GM21576 (cell line): ENCODE measurements around the gene HRK.
"Not testable (repeated sequence)": the region's sequence is repeated elsewhere in the genome, so short reads cannot be mapped to it uniquely, and the experiment has no call there.

ENCODE experiments used
- ATAC-seq: cut with Tn5 transposase; IDR thresholded peaks from one replicate; pipeline ENCODE4 v1.9.1; 2021; ENCODE audit warnings: mild to moderate bottlenecking, moderate library complexity; ENCODE audit not compliant: unreplicated experiment

HRK gene

DNA sequence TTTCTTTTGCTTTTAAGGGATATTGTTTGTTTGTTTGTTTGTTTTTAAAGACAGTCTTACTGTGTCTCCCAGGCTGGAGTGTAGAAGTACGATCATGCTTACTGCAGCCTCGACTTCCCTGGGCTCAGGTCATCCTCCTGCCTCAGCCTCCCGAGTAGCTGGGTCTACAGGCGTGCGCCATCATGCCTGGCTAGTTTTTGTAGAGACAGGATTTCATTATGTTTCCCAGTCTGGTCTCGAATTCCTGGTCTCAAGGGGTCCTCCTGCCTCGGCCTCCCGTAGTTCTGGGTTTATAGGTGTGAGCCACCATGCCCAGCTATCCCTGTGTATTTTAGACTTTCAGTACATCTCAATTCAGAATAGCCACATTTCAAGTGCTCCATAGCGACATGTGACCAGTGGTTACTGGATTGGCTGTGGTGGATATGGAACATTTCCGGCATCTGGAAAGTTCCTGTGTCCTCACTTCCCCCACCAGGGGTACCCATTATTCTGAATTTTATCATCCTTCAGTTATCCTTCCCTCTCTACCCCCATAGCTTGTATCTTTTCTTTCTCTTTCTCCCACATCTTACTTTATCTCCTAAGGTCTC, 61.1 kb downstream of the HRK start:
- ATAC-seq = no peak

GRCh38 chr12:116818948-116819832, 62.1 kb downstream of the HRK start:
- ATAC-seq = peak; percentile 84

DNA sequence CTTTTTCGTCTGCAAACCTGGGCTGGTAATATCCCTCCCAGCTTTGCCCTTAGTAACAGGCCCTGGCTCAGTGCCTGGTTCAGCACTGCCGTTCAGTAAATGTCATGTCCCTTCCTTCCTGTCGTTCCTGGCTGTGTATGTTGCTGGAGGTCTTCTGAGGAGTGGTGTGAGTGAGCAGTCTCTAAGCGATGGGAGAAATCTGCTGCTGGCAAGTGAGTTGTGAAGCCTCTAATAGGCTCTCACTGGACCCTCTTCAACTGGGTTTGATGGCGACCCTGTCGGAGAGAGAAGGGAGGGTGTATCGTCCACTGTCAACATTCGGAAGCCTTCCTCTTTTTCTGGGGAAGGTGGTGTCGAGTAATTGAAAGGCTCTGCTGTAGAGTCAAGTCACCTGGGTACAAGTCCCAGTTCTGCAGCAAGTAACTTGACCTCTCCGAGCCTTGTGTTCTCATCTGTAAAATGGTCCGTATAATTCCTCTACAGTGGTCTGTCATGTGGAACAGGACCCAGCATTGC, 62.8 kb downstream of the HRK start:
- no peak for ATAC-seq

DNA sequence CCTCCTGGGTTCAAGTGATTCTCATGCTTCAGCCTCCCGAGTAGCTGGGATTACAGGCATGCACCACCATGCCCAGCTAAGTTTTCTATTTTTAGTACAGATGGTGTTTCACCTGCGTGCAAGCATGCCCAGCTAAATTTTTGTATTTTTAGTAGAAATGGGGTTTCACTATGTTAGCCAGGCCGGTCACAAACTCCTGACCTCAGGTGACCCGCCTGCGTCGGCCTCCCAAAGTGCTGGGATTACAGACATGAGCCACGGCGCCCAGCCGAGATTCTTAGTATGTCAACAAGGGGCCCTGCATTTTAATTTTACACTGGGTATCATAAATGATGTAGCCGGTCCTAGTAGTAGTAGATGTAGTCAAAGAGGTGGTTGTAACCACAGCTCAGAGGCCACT, 66.5 kb downstream of the HRK start:
- not testable (repeated sequence) for ATAC-seq

DNA sequence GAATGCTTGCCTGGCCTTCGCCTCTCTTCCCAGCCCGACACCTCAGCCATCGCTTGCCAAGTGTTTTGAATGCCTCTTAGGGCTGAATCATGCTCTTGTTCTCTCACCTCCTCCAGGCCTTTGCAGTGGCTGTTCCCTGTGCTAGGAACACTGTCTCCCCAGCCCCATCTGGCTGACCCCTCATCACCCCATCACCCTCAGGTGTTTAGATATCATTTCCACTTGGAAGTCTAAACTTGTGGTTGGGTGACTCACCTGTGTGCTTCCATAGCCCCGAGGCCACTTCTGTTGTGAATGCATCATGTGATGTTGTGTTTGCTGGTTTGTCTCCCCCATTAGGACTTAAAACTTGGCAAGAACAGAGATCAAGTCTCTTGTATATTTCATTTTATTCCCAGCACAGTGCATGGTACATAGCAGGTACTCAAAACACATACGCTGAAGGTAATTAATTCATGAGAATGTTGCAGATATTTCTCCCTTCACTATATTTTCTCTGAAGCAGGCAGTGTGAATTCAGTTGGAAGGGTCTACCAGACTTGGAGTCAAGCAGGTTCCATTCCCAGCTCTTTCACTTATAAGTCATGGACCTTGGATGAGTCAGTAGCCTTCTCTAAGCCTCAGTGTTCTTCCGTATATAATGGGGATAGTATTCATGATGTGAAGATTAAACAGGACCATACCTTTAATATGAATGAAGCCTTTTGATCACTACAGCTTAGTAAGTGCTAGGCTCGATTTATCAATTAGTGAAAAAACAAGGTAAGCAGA, 67.8 kb downstream of the HRK start:
- ATAC-seq = no peak

DNA sequence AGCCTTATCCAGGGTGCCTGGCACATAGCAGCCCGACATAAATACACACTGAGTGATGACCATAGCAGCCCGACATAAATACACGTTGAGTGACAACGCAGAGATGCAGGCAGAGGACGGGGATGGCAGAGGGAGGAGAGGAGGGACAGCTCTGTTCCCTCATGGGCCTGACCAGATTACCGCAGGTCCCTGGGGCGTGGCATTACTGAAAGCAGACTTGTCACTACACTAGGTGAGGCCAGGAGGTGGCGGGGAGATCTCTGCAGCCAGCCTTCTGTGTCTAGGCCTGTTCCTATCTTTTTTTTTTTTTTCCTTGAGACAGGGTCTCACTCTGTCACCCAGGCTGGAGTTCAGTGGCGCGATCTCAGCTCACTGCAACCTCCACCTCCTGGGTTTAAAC, 69.0 kb downstream of the HRK start:
- ATAC-seq = no peak

- ATAC-seq = no peak
Measured at GRCh38 chr12:116808113-116809105, 72.8 kb downstream of the HRK start.

- ATAC-seq = no peak
Measured at GRCh38 chr12:116807546-116807945, 73.7 kb downstream of the HRK start.

DNA sequence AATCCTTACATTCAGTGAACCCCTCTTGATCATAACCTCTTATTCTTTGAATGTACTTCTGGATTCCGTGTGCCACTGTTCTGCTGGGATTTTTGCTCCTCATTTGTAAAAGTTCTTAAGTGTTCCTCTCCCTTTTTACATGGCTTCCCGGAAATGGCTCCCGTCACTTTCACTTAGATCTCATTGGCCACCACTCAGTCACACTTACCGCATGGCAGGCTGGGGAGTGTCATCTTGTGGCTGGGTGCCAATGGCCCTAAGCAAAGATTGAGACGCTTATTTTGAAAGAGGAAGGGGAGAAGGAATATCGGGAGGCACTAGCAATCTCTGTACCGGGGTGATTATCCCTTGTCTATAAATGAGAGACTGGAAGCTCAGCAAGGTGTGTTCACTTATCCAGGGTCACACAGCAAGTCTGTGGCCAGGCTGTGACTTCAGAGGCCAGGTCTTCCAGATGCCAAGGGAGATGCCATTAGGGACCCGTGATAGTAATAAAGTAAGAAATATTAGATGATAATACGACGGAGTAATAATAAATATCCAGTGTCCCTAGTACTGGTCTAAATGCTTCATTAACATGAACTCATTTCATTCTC, 74.3 kb downstream of the HRK start:
- no peak for ATAC-seq
